GM12878 (cell line): ENCODE results near the gene R3HDM2. TPM values are rescaled to one million over a fixed set of nuclear protein-coding genes. Genes with fewer than 3 reads are reported as not detected.
A peak's percentile ranks its signal among the peaks of the same experiment; 100 is the strongest.

Experiments used
- ATAC-seq: fragments of 200-7000 bp; cut with Tn5 transposase; 3 replicates; pipeline ENCODE4 v1.9.1; 2020; ENCODE audit warnings: mild to moderate bottlenecking, moderate library complexity
- BruUV-seq: library from RNA; stranded (reverse); fragments of 400-500 nt; replicated peaks from 2 replicates; lab custom pipeline; 2021; lab: Mats Ljungman, UMichigan
- CTCF ChIA-PET: fragments of 300-600 bp; sonication (Branson Sonifier 250); formaldehyde crosslinking; extraction: SDS; loops from one replicate; lab custom pipeline; 2021; ENCODE audit warnings: inconsistent platforms; lab: Yijun Ruan, JAX
- POLR2A ChIA-PET: fragments of 350-600 bp; formaldehyde crosslinking; extraction: SDS; loops from one replicate; lab custom pipeline; 2021; ENCODE audit warnings: inconsistent platforms; lab: Charles Lee
- RAD21 ChIA-PET: fragments of 300-600 bp; sonication (Branson Sonifier 250); formaldehyde crosslinking; loops from one replicate; lab custom pipeline; 2023; ENCODE audit warnings: antibody characterized with exemption; ENCODE audit not compliant: unreplicated experiment; lab: Charles Lee
- SMC1A ChIA-PET: fragments of 300-600 bp; sonication (Branson Sonifier 250); formaldehyde crosslinking; loops from one replicate; lab custom pipeline; 2023; ENCODE audit not compliant: unreplicated experiment, uncharacterized antibody; lab: Charles Lee
- DNase-seq: peaks from one replicate; pipeline ENCODE4 v3.0.0-alpha.2; 2011; ENCODE audit warnings: low read depth, low spot score
- FAIRE-seq: peaks from 3 replicates; lab custom pipeline; 2011; peaks lifted over from hg19 to GRCh38; lab: Jason Lieb, UNC
- H2AFZ ChIP-seq: 2 replicates; pipeline ENCODE4 v1.6.0; 2011; ENCODE audit warnings: low read depth, low read length, control low read depth; ENCODE audit not compliant: control insufficient read depth
- H3K27ac ChIP-seq: 2 replicates; pipeline ENCODE4 v1.5.1; 2011; ENCODE audit warnings: control low read depth; ENCODE audit not compliant: control insufficient read depth, insufficient read depth
- H3K27me3 ChIP-seq, 2 experiments: replicated peaks in 1 of 2; 2 replicates each; pipeline versions ENCODE4 v1.6.0 to v1.6.1; 2011; ENCODE audit warnings: low read length in 1 of 2; ENCODE audit not compliant: control insufficient read depth in 2 of 2, insufficient read depth in 2 of 2
- H3K36me3 ChIP-seq, 2 experiments: 2 replicates each; pipeline ENCODE4 v1.5.1; 2011; ENCODE audit warnings: low read length in 1 of 2; ENCODE audit not compliant: control insufficient read depth in 2 of 2, insufficient read depth in 2 of 2
- H3K4me1 ChIP-seq: 2 replicates; pipeline ENCODE4 v1.6.1; 2011; ENCODE audit warnings: mild to moderate bottlenecking, low read length, moderate library complexity, mixed read lengths; ENCODE audit not compliant: control insufficient read depth, insufficient read depth
- H3K4me2 ChIP-seq: 2 replicates; pipeline ENCODE4 v1.6.0; 2011; ENCODE audit warnings: control low read depth; ENCODE audit not compliant: control insufficient read depth, insufficient read depth
- H3K4me3 ChIP-seq: fragments of 200-600 bp; sonication (generic); 2 replicates; pipeline ENCODE4 v1.5.1; 2016
- H3K79me2 ChIP-seq: 2 replicates; pipeline ENCODE4 v1.6.0; 2011; ENCODE audit warnings: low read length; ENCODE audit not compliant: control insufficient read depth, insufficient read depth
- H3K9ac ChIP-seq: 2 replicates; pipeline ENCODE4 v1.8.0; 2011; ENCODE audit warnings: low read length, control low read depth, mixed read lengths; ENCODE audit not compliant: control insufficient read depth, insufficient read depth
- H3K9me3 ChIP-seq: replicated peaks from 3 replicates; pipeline ENCODE4 v1.5.1; 2011; ENCODE audit warnings: mild to moderate bottlenecking, low read length; ENCODE audit not compliant: control insufficient read depth, insufficient read depth
- H4K20me1 ChIP-seq: 2 replicates; pipeline ENCODE4 v1.6.0; 2011; ENCODE audit not compliant: control insufficient read depth, insufficient read depth
- BCLAF1 ChIP-seq: fragments of 450-650 bp; IDR thresholded peaks from 2 replicates; pipeline ENCODE4 v1.6.1; 2017; ENCODE audit warnings: antibody characterized with exemption, mild to moderate bottlenecking, moderate library complexity
- CHD2 ChIP-seq: IDR thresholded peaks from 2 replicates; pipeline ENCODE4 v1.6.1; 2011; ENCODE audit warnings: low read depth, low read length, improper control_type of control experiment, borderline replicate concordance
- CHD4 ChIP-seq: fragments of 200-600 bp; sonication (generic); IDR thresholded peaks from 2 replicates; pipeline ENCODE4 v1.6.1; 2016; ENCODE audit warnings: mild to moderate bottlenecking
- E4F1 ChIP-seq: fragments of 450-650 bp; IDR thresholded peaks from 2 replicates; pipeline ENCODE4 v1.6.1; 2018; ENCODE audit warnings: borderline replicate concordance, mild to moderate bottlenecking; ENCODE audit not compliant: partially characterized antibody
- EZH2 ChIP-seq: IDR thresholded peaks from 2 replicates; pipeline ENCODE4 v1.6.1; 2012; ENCODE audit warnings: low read depth, mild to moderate bottlenecking, control low read depth, inconsistent platforms, low read length, borderline replicate concordance; ENCODE audit not compliant: control insufficient read depth
- IRF3 ChIP-seq: fragments of 450-650 bp; IDR thresholded peaks from 2 replicates; pipeline ENCODE4 v1.6.1; 2014; ENCODE audit warnings: mild to moderate bottlenecking
- NFXL1 ChIP-seq: fragments of 450-650 bp; IDR thresholded peaks from 2 replicates; pipeline ENCODE4 v1.6.1; 2017; ENCODE audit warnings: antibody characterized with exemption, mild to moderate bottlenecking, borderline replicate concordance
- POLR2AphosphoS2 ChIP-seq: IDR thresholded peaks from 2 replicates; pipeline ENCODE4 v1.6.1; 2011; ENCODE audit warnings: low read depth, mild to moderate bottlenecking, low read length, improper control_type of control experiment, moderate library complexity
- POU2F2 ChIP-seq: IDR thresholded peaks from 3 replicates; pipeline ENCODE4 v1.6.1; 2011; ENCODE audit warnings: low read depth, mild to moderate bottlenecking, low read length, borderline replicate concordance
- RAD21 ChIP-seq: IDR thresholded peaks from 2 replicates; pipeline ENCODE4 v1.6.1; 2011; ENCODE audit warnings: mild to moderate bottlenecking, low read depth, low read length, moderate library complexity; ENCODE audit not compliant: insufficient read depth
- RELA ChIP-seq: fragments of 450-650 bp; IDR thresholded peaks from 2 replicates; pipeline ENCODE4 v1.8.0; 2014; ENCODE audit warnings: borderline replicate concordance; ENCODE audit not compliant: partially characterized antibody
- RELB ChIP-seq: fragments of 450-650 bp; IDR thresholded peaks from 2 replicates; pipeline ENCODE4 v1.6.1; 2017; ENCODE audit warnings: low read depth, mild to moderate bottlenecking, moderate library complexity
- SP1 ChIP-seq: IDR thresholded peaks from one replicate; pipeline ENCODE4 v1.6.1; 2011; ENCODE audit warnings: low read depth, low read length
- TARDBP ChIP-seq: IDR thresholded peaks from 2 replicates; pipeline ENCODE4 v1.6.1; 2016; ENCODE audit warnings: borderline replicate concordance
- ZNF24 ChIP-seq: fragments of 450-650 bp; IDR thresholded peaks from 2 replicates; pipeline ENCODE4 v1.6.1; 2017; ENCODE audit warnings: antibody characterized with exemption, mild to moderate bottlenecking
- ZNF384 ChIP-seq: IDR thresholded peaks from 2 replicates; pipeline ENCODE4 v1.6.1; 2012; ENCODE audit warnings: low read depth, mild to moderate bottlenecking, low read length, improper control_type of control experiment, borderline replicate concordance
- WGBS: methylation state at CpG from one replicate; pipeline ENCODE4 v1.1.6; 2016; ENCODE audit warnings: low lambda C conversion rate; ENCODE audit not compliant: insufficient replicate concordance, insufficient coverage; ENCODE audit errors: missing lambda C conversion rate; 5-methylcytosine and 5-hydroxymethylcytosine counted together
- in situ Hi-C: fragments of 300-500 bp; cut with MboI; formaldehyde crosslinking; loops from 9 replicates; pipeline ENCODE4 v1.14.3; 2018; ENCODE audit warnings: mixed read lengths
- intact Hi-C: fragments of 100-400 bp; cut with micrococcal nuclease; formaldehyde crosslinking; loops from one replicate; pipeline ENCODE4 v1.14.2; 2022; ENCODE audit not compliant: unreplicated experiment
- polyA plus RNA-seq, 11 experiments: library from polyadenylated mRNA; depleted of rRNA in 4 of 11; unstranded in 6 of 11; stranded (reverse) in 5 of 11; fragments of >200 nt; fragmentation: Nextera tagmentation in 4 of 11; fragmentation: Illumina TruSeq in 1 of 11; extraction: Ambion mirVana in 4 of 11; extraction: Trizol in 1 of 11; gene quantifications; 1 replicate in 1 of 11; 2 replicates in 10 of 11; pipeline versions ENCODE4 v1.2.1 to v1.2.3, GENCODE V29; 2011 to 2016; ENCODE audit warnings: inconsistent platforms in 2 of 11, missing spikeins in 2 of 11, low read depth in 1 of 11
- total RNA-seq, 4 experiments: library from RNA; depleted of rRNA in 3 of 4; stranded (reverse); fragments of >200 nt in 3 of 4; fragmentation: Illumina TruSeq in 1 of 4; extraction: Trizol in 1 of 4; gene quantifications; 2 replicates each; pipeline versions ENCODE4 v1.2.1 to v1.2.3, GENCODE V29; 2013 to 2021

The R3HDM2 gene
- total and polyA plus RNA-seq, 10 of the 15 experiments (the other 5 are each of a cell fraction or from before 2014, with no cell fraction given): 4.6 to 26.1 (median 11.2) TPM

GRCh38 chr12:57242329-57242690 lies 188.5 kb downstream of the R3HDM2 start:
- Histone ChIP-seq H4K20me1 (peaks cover 2% of the 10 kb centered on the region; the same call in 1 of the 2 replicates), H3K79me2 (no peaks in the 10 kb centered on the region), H3K27me3 (peaks cover 5 to 8% of the 10 kb centered on the region in 2 experiments; a peak in 3 of 4 replicates), H3K4me1 (peaks cover 50% of the 10 kb centered on the region), H3K9me3 (no peaks in the 10 kb centered on the region), H3K27ac (no peak overlapping the region), H3K36me3 (no peaks in the 10 kb centered on the region), H2AFZ (no peak overlapping the region), H3K4me3 (no peak overlapping the region), H3K4me2 (peak overlapping the region; percentile 88; the same call in 1 of the 2 replicates), H3K9ac (no peak overlapping the region)
- BruUV-seq: no TSS peak
- 12% methylated on average over 13 of the region's 18 CpGs for WGBS
- intact Hi-C loops (loop anchor here (2.0 to 5.0 kb wide), 2 partner anchors 60 to 120 kb away; no protein-coding TSS in a partner anchor), in situ Hi-C loops (no loop called here)
- ChIA-PET CTCF (interaction anchor here (0.8 to 10.7 kb wide), 32 partner anchors 9 to 476 kb away, joined by 3 to 271 read pairs (median 5); partner anchors contain the start of genes INHBE, LRP1, SHMT2 and STAC3), SMC1A (interaction anchor here (1.0 to 8.1 kb wide), 6 partner anchors 13 to 218 kb away, joined by 3 to 55 read pairs (median 4); partner anchors contain the start of genes INHBE and SHMT2), RAD21 (interaction anchor here (0.8 to 14.4 kb wide), 13 partner anchors 11 to 221 kb away, joined by 3 to 85 read pairs (median 4); partner anchors contain the start of genes GLI1, INHBE, NXPH4 and SHMT2), POLR2A (interaction anchor here (0.6 to 1.8 kb wide), 5 partner anchors 12 to 559 kb away, joined by 3 to 12 read pairs (median 4); partner anchors contain the start of gene SHMT2)
- ATAC-seq: no peak
- no peak for FAIRE-seq
- DNase-seq: no peak
- no peak for TF ChIP-seq POU2F2
- no peak for TF ChIP-seq RELB
- TF ChIP-seq SP1: no peak
- TF ChIP-seq E4F1: no peak
- TF ChIP-seq NFXL1: no peak
- TF ChIP-seq POLR2AphosphoS2: no peak
- no peak for TF ChIP-seq CHD2
- TF ChIP-seq CHD4: no peak
- no peak for TF ChIP-seq TARDBP
- no peak for TF ChIP-seq EZH2
- no peak for TF ChIP-seq RAD21
- no peak for TF ChIP-seq RELA
- TF ChIP-seq BCLAF1: no peak
- TF ChIP-seq IRF3: no peak
- no peak for TF ChIP-seq ZNF24
- TF ChIP-seq ZNF384: no peak
